ENCODE measurements around the gene KCNQ2.

DNA sequence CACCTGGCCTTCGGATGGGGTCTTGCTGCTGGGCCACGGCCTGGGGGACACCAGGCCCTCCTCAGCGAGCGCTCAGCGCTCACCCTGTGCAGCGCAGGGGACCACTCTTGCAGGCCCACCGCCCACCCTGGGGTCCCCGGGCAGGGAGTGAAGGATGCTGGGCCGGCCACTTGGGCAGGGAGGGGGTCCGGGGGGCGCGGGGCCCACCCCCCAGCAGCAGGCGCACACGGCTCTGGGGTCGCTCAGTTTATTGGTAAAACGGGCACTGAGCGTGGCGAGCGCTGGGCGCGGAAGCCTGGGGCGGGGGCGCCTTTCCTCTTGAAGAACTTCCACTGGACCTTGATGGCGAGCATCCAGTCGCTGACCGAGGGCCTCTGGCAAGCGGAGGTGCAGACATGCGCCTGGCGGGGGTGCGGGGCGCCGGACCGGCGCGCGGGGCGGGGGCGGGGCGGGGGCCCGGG lies 15.4 kb upstream of the KCNQ2 start:
- no peak for TF ChIP-seq POLR2A (IDR thresholded peaks at IDR 0.05)
- TF ChIP-seq, protein P1, sequence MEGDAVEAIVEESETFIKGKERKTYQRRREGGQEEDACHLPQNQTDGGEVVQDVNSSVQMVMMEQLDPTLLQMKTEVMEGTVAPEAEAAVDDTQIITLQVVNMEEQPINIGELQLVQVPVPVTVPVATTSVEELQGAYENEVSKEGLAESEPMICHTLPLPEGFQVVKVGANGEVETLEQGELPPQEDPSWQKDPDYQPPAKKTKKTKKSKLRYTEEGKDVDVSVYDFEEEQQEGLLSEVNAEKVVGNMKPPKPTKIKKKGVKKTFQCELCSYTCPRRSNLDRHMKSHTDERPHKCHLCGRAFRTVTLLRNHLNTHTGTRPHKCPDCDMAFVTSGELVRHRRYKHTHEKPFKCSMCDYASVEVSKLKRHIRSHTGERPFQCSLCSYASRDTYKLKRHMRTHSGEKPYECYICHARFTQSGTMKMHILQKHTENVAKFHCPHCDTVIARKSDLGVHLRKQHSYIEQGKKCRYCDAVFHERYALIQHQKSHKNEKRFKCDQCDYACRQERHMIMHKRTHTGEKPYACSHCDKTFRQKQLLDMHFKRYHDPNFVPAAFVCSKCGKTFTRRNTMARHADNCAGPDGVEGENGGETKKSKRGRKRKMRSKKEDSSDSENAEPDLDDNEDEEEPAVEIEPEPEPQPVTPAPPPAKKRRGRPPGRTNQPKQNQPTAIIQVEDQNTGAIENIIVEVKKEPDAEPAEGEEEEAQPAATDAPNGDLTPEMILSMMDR (IDR thresholded peaks at IDR 0.05): no peak

Measured in adrenal gland (tissue), 5 donors.